Gastrocnemius medialis (tissue), 4 donors: Measurements from ENCODE around the gene CCDC106.

ENCODE experiments used
- POLR2A ChIP-seq, 2 donors: fragments of 450-650 bp; IDR thresholded peaks; one replicate each; pipeline ENCODE4 v1.6.1; 2017; ENCODE audit warnings: antibody characterized with exemption in 2 of 2, mild to moderate bottlenecking in 2 of 2, moderate library complexity in 2 of 2
- TF ChIP-seq, protein P1 (sequence below), 5 experiments: fragments of 450-650 bp in 3 of 5; fragments of 200-600 bp in 2 of 5; sonication (generic) in 2 of 5; IDR thresholded peaks in 4 of 5; conservative IDR thresholded peaks in 1 of 5; 1 replicate in 4 of 5; 2 replicates in 1 of 5; pipeline ENCODE4 v1.5.1; 2016 to 2019; ENCODE audit warnings: antibody characterized with exemption in 5 of 5, mild to moderate bottlenecking in 3 of 5, moderate library complexity in 3 of 5

DNA sequence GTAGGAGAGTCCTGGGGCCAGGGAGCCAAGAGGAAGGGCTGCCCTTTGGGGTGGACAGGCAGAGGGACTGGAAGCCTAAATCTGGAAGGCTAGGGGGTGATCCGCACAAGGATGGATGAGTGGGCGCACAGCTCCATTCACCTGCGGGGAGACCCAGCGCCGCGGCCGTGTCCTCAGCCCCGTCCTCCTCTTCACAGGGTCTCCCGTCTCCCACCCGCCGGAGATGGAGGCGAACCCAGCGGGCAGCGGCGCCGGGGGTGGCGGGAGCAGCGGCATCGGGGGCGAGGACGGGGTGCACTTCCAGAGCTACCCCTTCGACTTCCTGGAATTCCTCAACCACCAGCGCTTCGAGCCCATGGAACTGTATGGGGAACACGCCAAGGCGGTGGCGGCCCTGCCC lies 34.6 kb upstream of the CCDC106 start:
- TF ChIP-seq, protein P1, sequence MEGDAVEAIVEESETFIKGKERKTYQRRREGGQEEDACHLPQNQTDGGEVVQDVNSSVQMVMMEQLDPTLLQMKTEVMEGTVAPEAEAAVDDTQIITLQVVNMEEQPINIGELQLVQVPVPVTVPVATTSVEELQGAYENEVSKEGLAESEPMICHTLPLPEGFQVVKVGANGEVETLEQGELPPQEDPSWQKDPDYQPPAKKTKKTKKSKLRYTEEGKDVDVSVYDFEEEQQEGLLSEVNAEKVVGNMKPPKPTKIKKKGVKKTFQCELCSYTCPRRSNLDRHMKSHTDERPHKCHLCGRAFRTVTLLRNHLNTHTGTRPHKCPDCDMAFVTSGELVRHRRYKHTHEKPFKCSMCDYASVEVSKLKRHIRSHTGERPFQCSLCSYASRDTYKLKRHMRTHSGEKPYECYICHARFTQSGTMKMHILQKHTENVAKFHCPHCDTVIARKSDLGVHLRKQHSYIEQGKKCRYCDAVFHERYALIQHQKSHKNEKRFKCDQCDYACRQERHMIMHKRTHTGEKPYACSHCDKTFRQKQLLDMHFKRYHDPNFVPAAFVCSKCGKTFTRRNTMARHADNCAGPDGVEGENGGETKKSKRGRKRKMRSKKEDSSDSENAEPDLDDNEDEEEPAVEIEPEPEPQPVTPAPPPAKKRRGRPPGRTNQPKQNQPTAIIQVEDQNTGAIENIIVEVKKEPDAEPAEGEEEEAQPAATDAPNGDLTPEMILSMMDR (IDR thresholded peaks at IDR 0.05 in 4 of 5, conservative IDR thresholded peaks at IDR 0.05 in 1 of 5): no peak
- no peak for TF ChIP-seq POLR2A (IDR thresholded peaks at IDR 0.05)
